Central memory CD4-positive, alpha-beta T cell (primary cell): Measurements from ENCODE around the gene CEP120.
"Not testable (repeated sequence)": the region's sequence is repeated elsewhere in the genome, so short reads cannot be mapped to it uniquely, and the experiment has no call there.

Experiments
- DNase-seq: peaks from one replicate; pipeline ENCODE4 v3.0.0; 2022

The CEP120 gene

GRCh38 chr5:123438244-123438643 lies 15.0 kb upstream of the CEP120 start:
- no peak for DNase-seq

DNA sequence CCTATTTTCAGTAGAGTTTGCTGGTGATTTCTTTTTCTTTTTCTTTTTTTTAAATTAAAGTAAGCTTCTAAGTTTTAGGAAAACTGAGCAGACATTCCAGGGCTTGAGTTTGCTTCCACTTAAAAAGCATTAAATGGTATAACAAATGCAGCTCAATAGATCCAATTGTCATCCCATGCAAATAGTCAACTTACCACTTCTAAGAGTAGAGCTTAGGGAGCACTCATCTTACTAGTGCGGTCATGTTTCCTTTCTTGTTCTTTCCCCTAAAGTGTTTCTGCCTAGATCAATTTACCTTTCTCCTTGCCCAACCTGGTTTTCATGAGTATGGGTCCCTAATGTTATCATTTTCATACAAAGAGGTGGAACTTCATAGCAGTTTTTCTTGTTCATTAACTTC lies 13.0 kb upstream of the CEP120 start:
- DNase-seq = no peak

- no peak for DNase-seq
These were observed 11.6 kb upstream of the CEP120 start for GRCh38 chr5:123434796-123435195.

- no peak for DNase-seq
These were observed 10.4 kb upstream of the CEP120 start for GRCh38 chr5:123433596-123433995.

DNA sequence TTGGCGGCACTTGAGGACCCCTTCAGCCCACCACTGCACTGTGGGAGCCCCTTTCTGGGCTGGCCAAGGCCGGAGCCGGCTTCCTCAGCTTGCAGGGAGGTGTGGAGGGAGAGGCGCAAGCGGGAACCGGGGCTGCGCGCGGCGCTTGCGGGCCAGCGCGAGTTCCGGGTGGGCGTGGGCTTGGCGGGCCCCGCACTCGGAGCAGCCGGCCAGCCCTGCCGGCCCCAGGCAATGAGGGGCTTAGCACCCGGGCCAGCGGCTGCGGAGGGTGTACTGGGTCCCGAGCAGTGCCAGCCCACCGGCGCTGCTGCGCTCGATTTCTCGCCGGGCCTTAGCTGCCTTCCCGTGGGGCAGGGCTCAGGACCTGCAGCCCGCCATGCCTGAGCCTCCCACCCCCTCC lies 7.2 kb upstream of the CEP120 start:
- DNase-seq = not testable (repeated sequence)

GRCh38 chr5:123429993-123430392 lies 6.8 kb upstream of the CEP120 start:
- no peak for DNase-seq

DNA sequence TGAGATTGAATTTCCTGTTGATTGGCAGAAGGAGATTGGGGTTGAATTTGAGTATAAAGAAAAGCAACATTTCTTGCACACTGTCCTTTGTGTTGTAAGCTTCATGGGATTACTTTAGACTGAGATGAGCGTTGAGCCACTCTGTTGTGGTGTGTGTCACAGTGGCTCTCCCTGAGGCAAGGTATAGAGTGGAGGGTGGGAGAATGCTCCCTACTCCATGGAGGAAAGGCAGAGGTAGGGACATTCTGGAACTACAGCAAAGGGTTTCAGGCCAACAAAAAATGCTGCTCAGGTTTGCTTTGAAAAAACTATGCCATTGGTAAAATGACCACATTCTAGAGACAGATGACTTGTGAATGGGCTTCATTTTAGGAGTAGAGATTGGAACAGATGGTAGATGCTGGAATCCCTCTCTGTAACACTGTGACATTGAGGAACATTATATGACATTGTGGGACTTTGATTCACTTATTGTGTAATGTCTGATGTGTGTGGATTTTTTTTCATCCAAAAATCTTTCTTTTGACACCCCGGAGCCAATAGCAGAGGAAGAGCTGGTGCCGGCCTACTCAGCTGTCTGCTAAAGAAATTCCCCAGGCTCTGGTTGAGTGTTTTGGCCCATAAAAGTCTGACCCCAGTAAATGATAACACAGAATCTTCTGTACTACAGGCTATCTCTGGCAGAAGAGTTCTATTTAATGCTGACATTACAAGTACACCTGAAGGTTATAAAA lies 6.2 kb upstream of the CEP120 start:
- DNase-seq = no peak

- DNase-seq = no peak
These were observed 5.5 kb upstream of the CEP120 start for GRCh38 chr5:123428521-123429220.

- no peak for DNase-seq
These were observed 4.1 kb upstream of the CEP120 start for GRCh38 chr5:123427281-123427680.

DNA sequence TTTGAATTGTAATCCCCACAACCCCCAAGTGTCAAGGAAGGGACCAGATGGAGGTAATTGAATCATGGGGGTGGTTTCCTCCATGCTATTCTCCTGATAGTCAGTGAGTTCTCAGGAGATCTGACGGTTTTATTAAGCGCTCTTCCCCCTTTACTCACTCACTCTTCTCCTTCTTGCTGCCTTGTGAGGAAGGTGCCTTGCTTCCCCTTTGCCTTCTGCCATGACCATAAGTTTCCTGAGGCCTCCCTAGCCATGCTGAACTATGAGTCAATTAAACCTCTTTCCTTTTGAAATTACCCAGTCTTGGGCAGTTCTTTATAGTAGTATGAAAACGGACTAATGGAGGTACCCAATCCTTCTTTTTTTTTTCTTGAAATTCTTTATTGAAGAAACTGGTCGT lies 2.2 kb upstream of the CEP120 start:
- no peak for DNase-seq

GRCh38 chr5:123422433-123423277 lies 548 bp downstream of the CEP120 start:
- peak; percentile 1 for DNase-seq

DNA sequence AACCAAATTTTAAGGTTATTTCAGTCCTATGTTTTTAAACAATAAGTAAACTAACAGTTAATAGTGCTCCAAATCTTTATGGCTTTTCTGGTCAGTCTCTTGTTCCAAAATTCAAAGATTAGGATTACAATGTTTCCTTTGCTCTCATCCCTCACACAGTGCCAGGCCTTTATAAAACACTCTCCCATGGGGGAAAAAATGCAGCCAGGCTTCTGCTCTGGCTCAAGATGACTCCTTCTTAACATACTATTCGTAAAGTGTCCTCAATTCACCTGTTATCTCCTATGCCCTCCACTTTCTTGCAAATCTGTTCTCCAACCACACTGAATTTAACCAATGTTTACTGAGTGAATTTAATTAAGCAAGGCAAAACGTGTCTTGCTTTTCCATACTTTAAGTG lies 1.4 kb downstream of the CEP120 start:
- DNase-seq = no peak

DNA sequence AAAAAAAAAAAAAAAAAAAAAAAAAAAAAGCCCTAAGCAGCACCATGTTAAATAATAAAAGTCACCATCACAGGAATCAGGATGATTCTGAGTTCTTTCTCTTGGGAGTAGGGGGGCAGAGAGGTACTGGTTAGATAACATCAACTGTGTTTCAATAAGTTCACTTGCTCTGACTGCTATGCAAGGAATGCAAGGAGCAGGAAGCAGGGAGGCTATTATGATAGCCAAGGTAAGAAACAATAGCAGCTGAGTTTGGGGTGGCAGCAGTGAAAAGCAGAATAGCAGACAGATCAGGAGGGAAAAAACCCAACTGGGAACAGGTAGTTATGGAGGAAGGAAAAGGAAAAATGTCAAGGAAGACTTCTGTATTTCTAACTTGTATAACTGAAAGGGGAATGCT lies 8.2 kb downstream of the CEP120 start:
- DNase-seq = no peak

DNA sequence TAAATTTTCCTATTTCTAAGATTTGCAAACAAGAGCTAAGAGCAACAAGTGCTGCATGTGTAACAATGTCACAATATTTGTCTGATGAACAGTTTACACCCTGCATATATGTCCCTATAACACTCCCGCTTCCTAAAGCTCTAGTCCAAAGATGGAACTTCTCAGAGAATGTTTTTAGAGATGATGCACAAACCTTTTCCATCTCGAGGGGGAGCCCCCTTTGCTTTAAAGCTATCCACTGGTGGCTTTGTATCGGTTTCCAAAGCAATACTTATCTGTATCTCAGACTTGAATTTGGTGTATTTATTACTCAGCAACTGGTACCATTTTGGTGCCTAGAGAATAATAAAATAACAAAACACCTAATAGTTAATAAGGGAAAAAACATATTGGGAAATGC lies 11.0 kb downstream of the CEP120 start:
- DNase-seq = no peak

DNA sequence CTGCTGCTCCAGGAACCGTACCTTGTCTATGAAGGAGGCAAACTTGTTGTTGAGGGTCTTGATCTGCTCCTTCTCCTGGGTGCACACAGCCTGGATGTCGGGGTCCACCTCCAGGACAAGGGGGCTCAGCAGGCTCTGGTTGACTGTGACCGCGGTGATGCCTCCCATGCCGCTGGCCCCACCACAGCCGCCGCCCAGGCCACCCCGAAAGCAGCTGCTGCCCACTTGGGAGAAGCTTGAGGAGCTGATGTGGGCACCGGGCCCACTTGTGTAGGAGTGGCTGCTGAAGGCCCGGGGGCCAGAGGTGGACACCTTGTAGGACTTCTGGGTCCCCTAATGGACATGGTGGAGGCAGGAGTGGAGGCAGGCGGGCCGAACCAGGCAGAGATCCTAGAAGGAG lies 21.2 kb downstream of the CEP120 start:
- DNase-seq = not testable (repeated sequence)

DNA sequence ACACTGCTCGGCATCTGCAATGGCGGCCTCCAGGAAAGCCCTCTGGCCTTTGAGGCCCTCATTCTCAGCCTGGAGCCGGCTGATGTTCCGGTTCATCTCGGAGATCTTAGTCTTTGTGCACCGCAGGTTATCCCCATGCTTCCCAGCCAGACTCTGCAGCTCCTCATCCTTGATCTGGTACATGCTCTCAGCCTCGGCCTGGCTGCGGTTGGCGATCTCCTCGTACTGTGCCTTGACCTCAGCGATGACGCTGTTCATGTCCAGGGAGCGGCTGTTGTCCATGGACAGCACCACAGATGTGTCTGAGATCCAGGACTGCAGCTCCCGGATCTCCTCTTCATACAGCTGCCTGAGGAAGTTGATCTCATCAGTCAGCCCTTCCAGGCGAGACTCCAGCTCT lies 21.9 kb downstream of the CEP120 start:
- DNase-seq = no peak

DNA sequence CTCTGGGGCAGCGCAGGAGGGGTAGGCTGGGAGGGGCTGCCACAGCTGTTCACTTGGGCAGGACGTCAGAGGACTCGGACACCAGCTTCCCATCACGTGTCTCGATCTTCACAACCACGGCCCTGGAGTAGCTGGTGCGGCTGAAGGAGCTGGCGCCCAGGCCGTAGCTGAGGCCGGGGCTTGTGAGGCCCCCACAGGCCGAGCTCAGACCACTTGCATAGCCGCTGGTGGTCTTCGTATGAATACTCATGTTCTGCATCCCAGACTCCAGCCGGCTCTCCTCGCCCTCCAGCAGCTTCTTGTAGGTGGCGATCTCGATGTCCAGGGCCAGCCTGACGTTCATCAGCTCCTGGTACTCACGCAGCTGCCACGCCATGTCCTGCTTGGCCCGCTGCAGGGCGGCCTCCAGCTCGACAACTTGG lies 22.3 kb downstream of the CEP120 start:
- not testable (repeated sequence) for DNase-seq

- DNase-seq = no peak
These were observed 25.0 kb downstream of the CEP120 start for GRCh38 chr5:123398058-123398733.

DNA sequence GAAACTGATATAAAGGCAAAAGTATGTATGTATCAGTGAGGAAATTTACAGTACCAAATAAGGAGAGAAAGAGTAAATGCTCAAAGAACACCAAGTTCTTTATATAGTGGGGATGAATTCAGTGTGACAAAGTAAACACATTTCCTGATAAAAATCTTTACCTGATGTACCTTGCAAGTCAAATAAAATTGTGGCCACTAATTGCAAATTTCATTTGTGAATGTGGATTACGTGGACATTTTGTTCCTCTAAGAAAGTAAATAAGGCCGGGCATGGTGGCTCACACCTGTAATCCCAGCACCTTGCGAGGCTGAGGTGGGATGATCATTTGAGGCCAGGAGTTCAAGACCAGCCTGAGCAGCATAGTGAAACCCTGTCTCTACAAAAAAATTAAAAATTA lies 25.7 kb downstream of the CEP120 start:
- DNase-seq = no peak

- DNase-seq = no peak
These were observed 32.2 kb downstream of the CEP120 start for GRCh38 chr5:123391009-123391408.

DNA sequence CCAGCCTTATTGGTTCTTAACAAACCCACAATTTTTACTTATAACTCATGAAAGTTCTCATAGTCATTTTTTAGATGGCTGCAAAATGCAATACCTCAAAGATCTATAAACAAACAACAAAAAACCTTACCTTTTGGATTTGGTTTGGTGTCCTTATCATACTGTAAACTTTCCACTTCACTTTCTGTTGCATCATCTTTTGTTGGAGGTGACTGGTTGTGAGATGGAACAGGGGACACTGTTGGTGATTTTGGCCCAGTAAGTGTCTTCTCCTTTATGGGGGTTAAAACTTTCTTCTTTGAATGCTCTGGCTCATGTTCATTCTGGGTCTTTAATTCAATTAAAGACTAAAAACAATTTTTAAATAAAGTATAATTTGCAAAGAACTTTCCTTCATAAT lies 33.4 kb downstream of the CEP120 start:
- no peak for DNase-seq

GRCh38 chr5:123387313-123387712 lies 35.9 kb downstream of the CEP120 start:
- DNase-seq = no peak

DNA sequence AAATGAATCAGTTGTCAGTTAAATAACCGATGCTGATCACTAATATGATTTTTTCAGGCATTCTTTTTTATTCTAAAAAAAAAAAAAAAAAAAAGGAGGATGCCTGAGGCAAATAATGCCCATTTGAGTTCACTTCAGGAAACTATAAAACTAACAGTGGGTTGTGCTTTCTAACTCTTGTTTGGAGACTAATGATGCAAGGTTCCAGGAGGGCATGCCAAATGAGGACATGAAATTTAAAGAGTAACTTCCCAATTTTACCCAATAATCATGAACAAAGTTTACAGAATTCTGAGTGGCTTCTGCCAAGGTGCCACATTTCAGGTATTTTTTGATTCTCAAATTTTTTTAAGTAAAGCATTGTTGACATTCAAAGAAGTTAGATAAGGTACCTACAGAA lies 41.0 kb downstream of the CEP120 start:
- no peak for DNase-seq
